H9 (cell line): Measurements from ENCODE around the gene TMEM82. TPM values are rescaled to one million over a fixed set of nuclear protein-coding genes. Genes with fewer than 3 reads are reported as not detected.

ENCODE experiments used
- DNase-seq: peaks from one replicate; pipeline ENCODE4 v3.0.0-alpha.2; 2017
- H2AFZ ChIP-seq: one replicate; pipeline ENCODE4 v1.6.1; 2013; ENCODE audit warnings: mild to moderate bottlenecking, low read length, control low read depth, moderate library complexity
- H2AK5ac ChIP-seq: 2 replicates; pipeline ENCODE4 v1.6.1; 2013; ENCODE audit warnings: low read length, control low read depth, mixed read lengths; ENCODE audit not compliant: insufficient read length
- H2BK120ac ChIP-seq: one replicate; pipeline ENCODE4 v1.6.1; 2013; ENCODE audit warnings: low read depth, mild to moderate bottlenecking, low read length, control low read depth, inconsistent platforms; ENCODE audit not compliant: poor library complexity, severe bottlenecking
- H2BK12ac ChIP-seq: 2 replicates; pipeline ENCODE4 v1.6.1; 2013; ENCODE audit warnings: low read length, control low read depth, mixed read lengths, low read depth; ENCODE audit not compliant: insufficient read length
- H2BK15ac ChIP-seq: 2 replicates; pipeline ENCODE4 v1.6.1; 2013; ENCODE audit warnings: low read depth, low read length, control low read depth
- H2BK20ac ChIP-seq: one replicate; pipeline ENCODE4 v1.6.1; 2013; ENCODE audit warnings: low read depth, mild to moderate bottlenecking, low read length, control low read depth, inconsistent platforms; ENCODE audit not compliant: poor library complexity, severe bottlenecking
- H2BK5ac ChIP-seq: 2 replicates; pipeline ENCODE4 v1.6.1; 2013; ENCODE audit warnings: low read length, control low read depth, mixed read lengths; ENCODE audit not compliant: insufficient read length
- H3K14ac ChIP-seq: 2 replicates; pipeline ENCODE4 v1.6.1; 2013; ENCODE audit warnings: low read length, control low read depth; ENCODE audit not compliant: insufficient read depth
- H3K18ac ChIP-seq: 2 replicates; pipeline ENCODE4 v1.6.1; 2013; ENCODE audit warnings: low read depth, mild to moderate bottlenecking, mixed read lengths, low read length, control low read depth; ENCODE audit not compliant: insufficient read length
- H3K23ac ChIP-seq: 2 replicates; pipeline ENCODE4 v1.6.1; 2013; ENCODE audit warnings: low read length, control low read depth, mixed read lengths, low read depth; ENCODE audit not compliant: insufficient read length
- H3K23me2 ChIP-seq: 2 replicates; pipeline ENCODE4 v1.6.1; 2013; ENCODE audit warnings: low read depth, mild to moderate bottlenecking, mixed read lengths, low read length, control low read depth; ENCODE audit not compliant: insufficient read length, poor library complexity, severe bottlenecking
- H3K27ac ChIP-seq: 2 replicates; pipeline ENCODE4 v1.5.1; 2013; ENCODE audit warnings: low read length, control low read depth, mixed read lengths, low read depth; ENCODE audit not compliant: insufficient read length
- H3K27me3 ChIP-seq: 2 replicates; pipeline ENCODE4 v1.6.1; 2013; ENCODE audit warnings: low read length, control low read depth, inconsistent platforms; ENCODE audit not compliant: insufficient read depth
- H3K4ac ChIP-seq: 2 replicates; pipeline ENCODE4 v1.6.1; 2013; ENCODE audit warnings: low read depth, mild to moderate bottlenecking, control low read depth, inconsistent platforms, low read length, moderate library complexity
- H3K4me1 ChIP-seq: 2 replicates; pipeline ENCODE4 v1.6.1; 2013; ENCODE audit warnings: low read length, control low read depth, inconsistent platforms; ENCODE audit not compliant: insufficient read depth
- H3K4me2 ChIP-seq: 2 replicates; pipeline ENCODE4 v1.6.1; 2013; ENCODE audit warnings: low read length, control low read depth, mixed read lengths; ENCODE audit not compliant: insufficient read length, insufficient read depth
- H3K56ac ChIP-seq: 2 replicates; pipeline ENCODE4 v1.6.1; 2013; ENCODE audit warnings: low read depth, mild to moderate bottlenecking, mixed read lengths, low read length, control low read depth; ENCODE audit not compliant: insufficient read length
- H3K79me1 ChIP-seq: 2 replicates; pipeline ENCODE4 v1.6.1; 2013; ENCODE audit warnings: low read depth, mild to moderate bottlenecking, moderate library complexity, low read length, control low read depth, inconsistent platforms; ENCODE audit not compliant: insufficient read depth, poor library complexity, severe bottlenecking
- H3K79me2 ChIP-seq: 2 replicates; pipeline ENCODE4 v1.6.1; 2013; ENCODE audit warnings: low read length, control low read depth, inconsistent platforms; ENCODE audit not compliant: insufficient read depth
- H3K9ac ChIP-seq: 2 replicates; pipeline ENCODE4 v1.6.1; 2013; ENCODE audit warnings: low read length, control low read depth, mixed read lengths; ENCODE audit not compliant: insufficient read length; ENCODE audit errors: extremely low read depth
- H3K9me3 ChIP-seq: one replicate; pipeline ENCODE4 v1.6.1; 2013; ENCODE audit warnings: low read depth, low read length, inconsistent platforms; ENCODE audit not compliant: control insufficient read depth
- H3T11ph ChIP-seq: one replicate; pipeline ENCODE4 v1.6.1; 2013; ENCODE audit warnings: mild to moderate bottlenecking, low read length, control low read depth, inconsistent platforms
- H4K20me1 ChIP-seq: one replicate; pipeline ENCODE4 v1.6.1; 2013; ENCODE audit not compliant: control insufficient read depth, insufficient read length, insufficient read depth
- H4K5ac ChIP-seq: 2 replicates; pipeline ENCODE4 v1.6.1; 2013; ENCODE audit warnings: low read depth, mild to moderate bottlenecking, mixed read lengths, low read length, control low read depth; ENCODE audit not compliant: insufficient read length
- H4K8ac ChIP-seq: replicated peaks from 2 replicates; pipeline ENCODE4 v1.6.1; 2013; ENCODE audit warnings: low read length, control low read depth, mixed read lengths, low read depth; ENCODE audit not compliant: insufficient read length
- H4K91ac ChIP-seq: 2 replicates; pipeline ENCODE4 v1.6.1; 2013; ENCODE audit warnings: low read depth, mild to moderate bottlenecking, moderate library complexity, mixed read lengths, low read length, control low read depth; ENCODE audit not compliant: insufficient read length
- H3K27ac Mint-ChIP-seq, 3 experiments: 2 replicates in 2 of 3; 3 replicates in 1 of 3; pipeline ENCODE4 v1.8.0; 2020 to 2021; ENCODE audit warnings: mixed read lengths in 3 of 3, mild to moderate bottlenecking in 1 of 3, moderate library complexity in 1 of 3
- H3K27me3 Mint-ChIP-seq: 2 replicates; pipeline ENCODE4 v1.8.0; 2021; ENCODE audit warnings: low read depth, mild to moderate bottlenecking, moderate library complexity, mixed read lengths
- H3K36me3 Mint-ChIP-seq, 3 experiments: 2 replicates in 2 of 3; 3 replicates in 1 of 3; pipeline ENCODE4 v1.8.0; 2020 to 2021; ENCODE audit warnings: low read depth in 3 of 3, mixed read lengths in 3 of 3; ENCODE audit not compliant: insufficient read depth in 1 of 3
- H3K4me1 Mint-ChIP-seq, 2 experiments: 2 replicates each; pipeline ENCODE4 v1.8.0; 2020; ENCODE audit warnings: mixed read lengths in 2 of 2
- H3K4me3 Mint-ChIP-seq, 2 experiments: 2 replicates in 1 of 2; 3 replicates in 1 of 2; pipeline ENCODE4 v1.8.0; 2020 to 2021; ENCODE audit warnings: mild to moderate bottlenecking in 2 of 2, mixed read lengths in 2 of 2, moderate library complexity in 1 of 2
- H3K9me3 Mint-ChIP-seq, 2 experiments: 2 replicates in 1 of 2; 3 replicates in 1 of 2; pipeline ENCODE4 v1.8.0; 2020; ENCODE audit warnings: mild to moderate bottlenecking in 2 of 2, mixed read lengths in 2 of 2, moderate library complexity in 1 of 2
- WGBS: extraction: QIAGEN DNeasy Blood & Tissue Kit; methylation state at CpG from one replicate; pipeline ENCODE4 v1.1.7; 2013; ENCODE audit warnings: missing lambda C conversion rate, low lambda C conversion rate, mixed read lengths; ENCODE audit not compliant: insufficient read length; ENCODE audit errors: extremely low coverage; 5-methylcytosine and 5-hydroxymethylcytosine counted together
- total RNA-seq: library from RNA; stranded (reverse); gene quantifications from 2 replicates; pipeline ENCODE4 v1.2.1, GENCODE V29; 2021
- TF ChIP-seq, protein P1 (sequence below): fragments of 200-600 bp; sonication (generic); conservative IDR thresholded peaks from 3 replicates; pipeline ENCODE4 v1.8.0; 2021; ENCODE audit warnings: antibody characterized with exemption, mild to moderate bottlenecking

Gene TMEM82
- total RNA-seq, 1 experiment from 2014 or later = 1.4 TPM

DNA sequence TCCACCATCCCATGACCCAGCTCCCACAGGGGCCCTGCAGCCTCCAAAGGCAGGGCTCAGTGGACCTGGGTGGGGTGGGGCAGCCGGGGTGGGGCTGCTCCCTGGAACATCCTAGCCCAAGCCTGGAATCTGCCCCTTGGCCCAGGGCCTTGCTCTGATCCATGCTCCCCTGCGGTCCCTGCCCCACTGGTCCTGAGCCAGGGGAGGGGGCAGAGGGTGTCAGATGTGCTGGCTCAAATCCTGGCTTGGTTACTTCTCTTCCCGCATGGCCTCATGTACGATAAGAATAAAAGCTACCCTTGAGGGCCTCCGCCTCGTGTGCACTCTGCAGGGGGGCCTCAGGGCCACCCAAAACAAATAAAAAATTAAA is 5.4 kb upstream of the TMEM82 start:
- no peaks in the 10 kb centered on the region for H3K9me3 Mint-ChIP-seq
- Histone ChIP-seq H3K79me1 (no peaks in the 10 kb centered on the region), H3K9ac (no peak overlapping the region), H4K91ac (no peak overlapping the region), H3K23ac (no peak overlapping the region), H3K4me2 (no peak overlapping the region), H2BK20ac (no peak overlapping the region), H3K9me3 (no peaks in the 10 kb centered on the region), H2BK120ac (no peak overlapping the region), H4K20me1 (no peaks in the 10 kb centered on the region), H3K4me1 (no peaks in the 10 kb centered on the region), H2BK12ac (no peak overlapping the region), H2BK15ac (no peak overlapping the region), H3K27me3 (no peaks in the 10 kb centered on the region), H3K27ac (no peak overlapping the region), H2AFZ (no peak overlapping the region), H3K4ac (no peak overlapping the region), H3K56ac (no peak overlapping the region), H3K18ac (no peak overlapping the region), H2BK5ac (no peak overlapping the region), H3K14ac (no peak overlapping the region), H2AK5ac (no peak overlapping the region), H3T11ph (no peak overlapping the region), H4K5ac (no peak overlapping the region), H3K79me2 (no peaks in the 10 kb centered on the region), H4K8ac (no peak overlapping the region), H3K23me2 (no peaks in the 10 kb centered on the region)
- H3K27me3 Mint-ChIP-seq = peaks cover 2% of the 10 kb centered on the region
- no peak for DNase-seq
- H3K36me3 Mint-ChIP-seq = peaks cover 6 to 18% (median 17%) of the 10 kb centered on the region in 3 experiments; a peak in 5 of 7 replicates
- peaks cover 15 to 21% of the 10 kb centered on the region in 2 experiments for H3K4me1 Mint-ChIP-seq
- no peak overlapping the region for H3K4me3 Mint-ChIP-seq
- WGBS = no CpG with 5 or more reads among the region's 6 CpGs
- TF ChIP-seq, protein P1, sequence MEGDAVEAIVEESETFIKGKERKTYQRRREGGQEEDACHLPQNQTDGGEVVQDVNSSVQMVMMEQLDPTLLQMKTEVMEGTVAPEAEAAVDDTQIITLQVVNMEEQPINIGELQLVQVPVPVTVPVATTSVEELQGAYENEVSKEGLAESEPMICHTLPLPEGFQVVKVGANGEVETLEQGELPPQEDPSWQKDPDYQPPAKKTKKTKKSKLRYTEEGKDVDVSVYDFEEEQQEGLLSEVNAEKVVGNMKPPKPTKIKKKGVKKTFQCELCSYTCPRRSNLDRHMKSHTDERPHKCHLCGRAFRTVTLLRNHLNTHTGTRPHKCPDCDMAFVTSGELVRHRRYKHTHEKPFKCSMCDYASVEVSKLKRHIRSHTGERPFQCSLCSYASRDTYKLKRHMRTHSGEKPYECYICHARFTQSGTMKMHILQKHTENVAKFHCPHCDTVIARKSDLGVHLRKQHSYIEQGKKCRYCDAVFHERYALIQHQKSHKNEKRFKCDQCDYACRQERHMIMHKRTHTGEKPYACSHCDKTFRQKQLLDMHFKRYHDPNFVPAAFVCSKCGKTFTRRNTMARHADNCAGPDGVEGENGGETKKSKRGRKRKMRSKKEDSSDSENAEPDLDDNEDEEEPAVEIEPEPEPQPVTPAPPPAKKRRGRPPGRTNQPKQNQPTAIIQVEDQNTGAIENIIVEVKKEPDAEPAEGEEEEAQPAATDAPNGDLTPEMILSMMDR = no peak
- H3K27ac Mint-ChIP-seq = no peak overlapping the region
